Trophoblast cell (in vitro differentiated cells and primary cell): ENCODE measurements around the gene C11orf68.

Experiments used
- DNase-seq, 2 donors: peaks; one replicate each; pipeline ENCODE4 v3.0.0-alpha.2; 2016
- H2AFZ ChIP-seq: 2 replicates; pipeline ENCODE4 v1.6.1; 2013; ENCODE audit warnings: low read length, moderate library complexity, mild to moderate bottlenecking; ENCODE audit not compliant: insufficient read depth, poor library complexity
- H2AK5ac ChIP-seq: 2 replicates; pipeline ENCODE4 v1.6.1; 2013; ENCODE audit warnings: mild to moderate bottlenecking, low read length
- H2BK120ac ChIP-seq: 2 replicates; pipeline ENCODE4 v1.6.1; 2013; ENCODE audit warnings: low read length, mild to moderate bottlenecking, moderate library complexity; ENCODE audit not compliant: insufficient read depth, poor library complexity
- H2BK12ac ChIP-seq: 2 replicates; pipeline ENCODE4 v1.6.1; 2013; ENCODE audit warnings: mild to moderate bottlenecking, low read length, moderate library complexity
- H2BK5ac ChIP-seq: 2 replicates; pipeline ENCODE4 v1.6.1; 2013; ENCODE audit warnings: low read length, low read depth, moderate library complexity, mild to moderate bottlenecking; ENCODE audit not compliant: poor library complexity
- H3K14ac ChIP-seq: 2 replicates; pipeline ENCODE4 v1.6.1; 2013; ENCODE audit warnings: mild to moderate bottlenecking, low read length
- H3K18ac ChIP-seq: 2 replicates; pipeline ENCODE4 v1.6.1; 2013; ENCODE audit warnings: mild to moderate bottlenecking, low read length
- H3K23ac ChIP-seq: 2 replicates; pipeline ENCODE4 v1.6.1; 2013; ENCODE audit warnings: low read length
- H3K27ac ChIP-seq: 2 replicates; pipeline ENCODE4 v1.5.1; 2013; ENCODE audit warnings: low read depth, mild to moderate bottlenecking, inconsistent platforms, low read length, moderate library complexity
- H3K27me3 ChIP-seq: 2 replicates; pipeline ENCODE4 v1.6.1; 2013; ENCODE audit warnings: inconsistent platforms, mild to moderate bottlenecking, low read length, moderate library complexity; ENCODE audit not compliant: insufficient read depth
- H3K36me3 ChIP-seq, 2 experiments: 1 replicate in 1 of 2; 2 replicates in 1 of 2; pipeline ENCODE4 v1.6.1; 2013; ENCODE audit warnings: low read length in 2 of 2, mild to moderate bottlenecking in 2 of 2, moderate library complexity in 1 of 2; ENCODE audit not compliant: insufficient read depth in 2 of 2, control insufficient read depth in 1 of 2
- H3K4ac ChIP-seq: 2 replicates; pipeline ENCODE4 v1.6.1; 2013; ENCODE audit warnings: low read depth, mild to moderate bottlenecking, low read length, moderate library complexity
- H3K4me1 ChIP-seq, 2 experiments: 1 replicate in 1 of 2; 2 replicates in 1 of 2; pipeline ENCODE4 v1.6.1; 2013; ENCODE audit warnings: low read length in 2 of 2, mild to moderate bottlenecking in 2 of 2, moderate library complexity in 1 of 2; ENCODE audit not compliant: insufficient read depth in 2 of 2, control insufficient read depth in 1 of 2
- H3K4me2 ChIP-seq: 2 replicates; pipeline ENCODE4 v1.6.1; 2013; ENCODE audit warnings: inconsistent platforms, mild to moderate bottlenecking, low read length, moderate library complexity
- H3K4me3 ChIP-seq: 2 replicates; pipeline ENCODE4 v1.5.1; 2013; ENCODE audit warnings: mild to moderate bottlenecking, low read depth, low read length, inconsistent platforms
- H3K79me1 ChIP-seq: one replicate; pipeline ENCODE4 v1.6.1; 2013; ENCODE audit warnings: low read length
- H3K79me2 ChIP-seq: 2 replicates; pipeline ENCODE4 v1.6.1; 2013; ENCODE audit warnings: low read length, mild to moderate bottlenecking; ENCODE audit not compliant: control insufficient read depth, insufficient read depth, poor library complexity
- H3K9ac ChIP-seq: 2 replicates; pipeline ENCODE4 v1.6.1; 2013; ENCODE audit warnings: mild to moderate bottlenecking, low read length
- H3K9me3 ChIP-seq: 2 replicates; pipeline ENCODE4 v1.6.1; 2013; ENCODE audit warnings: low read depth, mild to moderate bottlenecking, control low read depth, inconsistent platforms, low read length; ENCODE audit not compliant: insufficient read depth
- H4K12ac ChIP-seq: 2 replicates; pipeline ENCODE4 v1.6.1; 2013; ENCODE audit warnings: low read depth, mild to moderate bottlenecking, low read length, moderate library complexity
- H4K8ac ChIP-seq: 2 replicates; pipeline ENCODE4 v1.6.1; 2013; ENCODE audit warnings: low read depth, mild to moderate bottlenecking, low read length, moderate library complexity
- H4K91ac ChIP-seq: one replicate; pipeline ENCODE4 v1.6.1; 2013; ENCODE audit warnings: low read depth, mild to moderate bottlenecking, low read length, moderate library complexity
- WGBS: extraction: QIAGEN DNeasy Blood & Tissue Kit; methylation state at CpG from one replicate; pipeline ENCODE4 v1.1.7; 2013; ENCODE audit warnings: missing lambda C conversion rate; ENCODE audit not compliant: insufficient read length, insufficient coverage; ENCODE audit errors: extremely low coverage; 5-methylcytosine and 5-hydroxymethylcytosine counted together

C11orf68 gene

DNA sequence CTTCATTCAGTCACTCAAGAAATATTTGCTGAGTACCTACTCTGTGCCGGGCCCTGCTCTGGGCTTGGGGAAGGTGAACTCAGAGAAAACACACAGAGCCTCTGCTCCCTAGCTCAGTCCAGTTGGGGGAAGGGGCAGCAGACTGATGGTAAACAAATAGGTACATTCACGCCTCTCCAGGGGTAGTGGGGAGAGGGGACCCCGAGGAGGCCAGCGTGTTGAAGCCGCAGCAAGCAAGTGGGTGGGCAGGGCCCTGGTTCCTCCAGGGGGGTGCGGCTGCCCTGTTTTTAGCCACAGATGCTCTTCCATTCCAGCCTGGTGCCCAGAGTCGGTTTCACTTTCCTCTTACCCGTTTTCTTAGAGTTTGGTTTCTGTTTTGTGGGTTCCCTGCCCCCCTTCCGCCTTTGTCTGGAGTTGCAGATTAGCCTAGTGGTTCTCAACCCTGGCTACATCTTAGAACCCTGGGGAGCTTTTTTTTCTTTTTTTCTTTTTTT, 9.1 kb upstream of the C11orf68 start:
- Histone ChIP-seq H4K91ac (no peak overlapping the region), H2BK120ac (no peak overlapping the region), H2BK5ac (no peak overlapping the region), H3K4me3 (no peak overlapping the region), H4K8ac (no peak overlapping the region), H3K23ac (no peak overlapping the region), H3K9ac (no peak overlapping the region), H3K4me1 (no peaks in the 10 kb centered on the region), H3K14ac (no peak overlapping the region), H3K36me3 (peaks cover 0 to 1% of the 10 kb centered on the region in 2 experiments), H3K18ac (no peak overlapping the region), H2AFZ (no peak overlapping the region), H3K4ac (no peak overlapping the region), H2BK12ac (no peak overlapping the region), H3K4me2 (no peak overlapping the region), H3K27ac (no peak overlapping the region), H4K12ac (no peak overlapping the region), H3K27me3 (no peaks in the 10 kb centered on the region), H3K79me1 (no peaks in the 10 kb centered on the region), H3K79me2 (no peaks in the 10 kb centered on the region), H2AK5ac (no peak overlapping the region), H3K9me3 (peaks cover 2% of the 10 kb centered on the region)
- WGBS: no CpG with 5 or more reads among the region's 9 CpGs
- no peak for DNase-seq

DNA sequence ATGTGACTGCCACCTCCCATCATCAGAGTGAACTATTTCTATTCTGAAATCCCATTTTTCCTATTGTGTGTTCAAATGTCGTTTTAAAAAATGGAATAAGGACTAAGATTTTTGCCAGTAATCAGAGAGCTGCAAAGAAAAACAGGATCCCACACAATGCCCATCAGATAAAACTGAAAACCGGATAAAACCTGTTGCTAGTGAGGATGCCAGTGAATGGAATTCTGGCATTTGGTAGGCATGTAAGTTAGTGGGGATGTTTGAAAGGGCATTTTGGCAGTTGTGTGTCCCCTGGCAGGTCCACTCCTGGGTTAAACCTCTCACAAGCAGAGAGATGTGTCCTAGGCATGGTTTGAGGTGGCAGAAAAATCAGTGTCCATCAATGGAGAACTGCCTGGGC, 6.5 kb upstream of the C11orf68 start:
- H3K9ac ChIP-seq: no peak overlapping the region
- WGBS: no CpG with 5 or more reads among the region's 2 CpGs
- H2AFZ ChIP-seq: no peak overlapping the region
- no peak overlapping the region for H4K8ac ChIP-seq
- H3K79me1 ChIP-seq: no peaks in the 10 kb centered on the region
- no peak overlapping the region for H3K4me3 ChIP-seq
- peaks cover 4% of the 10 kb centered on the region for H3K9me3 ChIP-seq
- no peak overlapping the region for H3K23ac ChIP-seq
- no peak overlapping the region for H2BK120ac ChIP-seq
- H4K12ac ChIP-seq: no peak overlapping the region
- H3K27me3 ChIP-seq: no peaks in the 10 kb centered on the region
- no peak overlapping the region for H4K91ac ChIP-seq
- H3K14ac ChIP-seq: no peak overlapping the region
- H3K79me2 ChIP-seq: no peaks in the 10 kb centered on the region
- no peak overlapping the region for H2BK12ac ChIP-seq
- no peak overlapping the region for H3K4ac ChIP-seq
- H3K4me1 ChIP-seq: peaks cover 2% of the 10 kb centered on the region in 2 experiments
- H3K27ac ChIP-seq: no peak overlapping the region
- no peak overlapping the region for H3K18ac ChIP-seq
- no peak overlapping the region for H2BK5ac ChIP-seq
- DNase-seq: no peak
- no peak overlapping the region for H2AK5ac ChIP-seq
- no peak overlapping the region for H3K4me2 ChIP-seq
- peaks cover 16 to 22% of the 10 kb centered on the region in 2 experiments for H3K36me3 ChIP-seq

DNA sequence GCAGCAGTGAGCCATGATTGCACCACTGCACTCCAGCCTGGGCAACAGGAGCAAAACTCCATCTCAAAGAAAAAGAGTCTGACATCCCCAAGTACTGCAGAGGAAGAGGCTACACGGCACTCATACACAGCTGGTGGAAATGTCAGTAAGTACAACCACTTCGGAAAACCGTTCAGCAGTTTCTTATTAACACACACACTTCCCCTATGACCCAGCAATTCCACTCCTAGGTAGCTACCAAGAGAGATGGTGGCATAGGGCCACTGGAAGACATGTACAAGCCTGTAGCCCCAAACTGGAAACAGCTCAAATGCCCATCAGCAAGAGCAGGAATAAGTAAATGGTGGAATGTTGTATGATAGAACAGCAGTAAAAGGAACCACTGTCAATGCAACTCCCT, 3.7 kb upstream of the C11orf68 start:
- Histone ChIP-seq H2BK5ac (no peak overlapping the region), H4K12ac (no peak overlapping the region), H2AFZ (no peak overlapping the region), H3K79me2 (peaks cover 10% of the 10 kb centered on the region), H4K8ac (no peak overlapping the region), H3K4me2 (no peak overlapping the region), H2BK12ac (no peak overlapping the region), H3K36me3 (peaks cover 21 to 24% of the 10 kb centered on the region in 2 experiments), H4K91ac (no peak overlapping the region), H3K9ac (no peak overlapping the region), H3K4me3 (no peak overlapping the region), H3K4ac (no peak overlapping the region), H3K79me1 (peaks cover 8% of the 10 kb centered on the region), H3K27ac (no peak overlapping the region), H3K9me3 (peaks cover 2% of the 10 kb centered on the region), H3K4me1 (peaks cover 13 to 16% of the 10 kb centered on the region in 2 experiments), H3K18ac (no peak overlapping the region), H3K14ac (no peak overlapping the region), H3K27me3 (no peaks in the 10 kb centered on the region), H3K23ac (no peak overlapping the region), H2AK5ac (no peak overlapping the region), H2BK120ac (no peak overlapping the region)
- WGBS: no CpG with 5 or more reads among the region's 3 CpGs
- DNase-seq: no peak

DNA sequence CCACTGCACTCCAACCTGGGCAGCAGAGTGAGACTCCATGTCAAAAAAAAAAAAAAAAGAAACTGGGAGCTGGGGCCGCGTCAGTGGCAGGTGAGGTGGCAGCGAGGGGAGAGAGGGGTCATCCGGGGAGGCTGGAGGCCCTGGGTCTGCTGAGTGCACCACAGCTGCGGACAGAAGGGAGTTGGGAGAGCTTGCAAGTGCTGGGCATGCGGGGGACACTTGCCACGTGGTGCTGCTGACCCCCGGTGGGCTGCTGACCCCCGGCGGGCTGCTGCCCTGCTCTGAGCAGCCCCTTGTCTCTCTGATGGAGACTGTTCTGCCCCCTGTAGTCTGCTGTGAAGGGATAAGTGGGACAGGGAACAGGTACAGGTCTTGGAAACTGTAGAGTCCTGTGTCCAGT, 3.0 kb upstream of the C11orf68 start:
- no peak overlapping the region for H3K18ac ChIP-seq
- H3K4me1 ChIP-seq: peaks cover 20 to 21% of the 10 kb centered on the region in 2 experiments
- H3K27ac ChIP-seq: no peak overlapping the region
- H3K27me3 ChIP-seq: no peaks in the 10 kb centered on the region
- peaks cover 8% of the 10 kb centered on the region for H3K79me1 ChIP-seq
- H3K79me2 ChIP-seq: peaks cover 10% of the 10 kb centered on the region
- DNase-seq: no peak
- H3K4ac ChIP-seq: no peak overlapping the region
- H3K9ac ChIP-seq: no peak overlapping the region
- no peak overlapping the region for H3K4me2 ChIP-seq
- H3K36me3 ChIP-seq: peaks cover 26 to 29% of the 10 kb centered on the region in 2 experiments
- H3K23ac ChIP-seq: no peak overlapping the region
- peaks cover 2% of the 10 kb centered on the region for H3K9me3 ChIP-seq
- H2BK5ac ChIP-seq: no peak overlapping the region
- WGBS: no CpG with 5 or more reads among the region's 10 CpGs
- H2BK12ac ChIP-seq: no peak overlapping the region
- no peak overlapping the region for H2BK120ac ChIP-seq
- no peak overlapping the region for H4K8ac ChIP-seq
- no peak overlapping the region for H4K91ac ChIP-seq
- no peak overlapping the region for H3K14ac ChIP-seq
- no peak overlapping the region for H4K12ac ChIP-seq
- H2AFZ ChIP-seq: no peak overlapping the region
- no peak overlapping the region for H2AK5ac ChIP-seq
- H3K4me3 ChIP-seq: no peak overlapping the region
